Mucosa of descending colon (tissue), 3 donors: Measurements from ENCODE around the gene SLC26A6. TPM values are rescaled to one million over a fixed set of nuclear protein-coding genes. Genes with fewer than 3 reads are reported as not detected.

ENCODE experiments used
- ATAC-seq: fragments of 200-7000 bp; cut with Tn5 transposase; one replicate; pipeline ENCODE4 v1.9.1; 2020; ENCODE audit warnings: mild to moderate bottlenecking, moderate library complexity
- DNase-seq, 3 donors: peaks; one replicate each; pipeline ENCODE4 v3.0.0-alpha.2; 2020
- H3K36me3 ChIP-seq: fragments of 200-600 bp; one replicate; pipeline ENCODE4 v1.8.0; 2021; ENCODE audit warnings: low read depth, mild to moderate bottlenecking
- H3K4me1 ChIP-seq: fragments of 200-600 bp; one replicate; pipeline ENCODE4 v1.8.0; 2021; ENCODE audit warnings: low read depth, mild to moderate bottlenecking
- H3K4me3 ChIP-seq: fragments of 200-600 bp; one replicate; pipeline ENCODE4 v1.8.0; 2021; ENCODE audit warnings: mild to moderate bottlenecking
- H3K9me3 ChIP-seq: fragments of 200-600 bp; one replicate; pipeline ENCODE4 v1.8.0; 2021; ENCODE audit warnings: mild to moderate bottlenecking
- intact Hi-C, 2 donors: fragments of 100-400 bp; cut with DNase I in 1 of 2; cut with micrococcal nuclease in 1 of 2; formaldehyde crosslinking; loops; one replicate each; pipeline versions ENCODE4 v1.11.0 to v1.11.1; 2022; cut with DNase I, micrococcal nuclease
- total RNA-seq, 3 donors: library from RNA; stranded (reverse); fragmentation: NEBNext Ultra II Directional in 2 of 3; extraction: Animal tissue kit (Norgen Biotek cat#: 25700) in 2 of 3; gene quantifications; one replicate each; pipeline versions ENCODE4 v1.2.1 to v1.2.4, GENCODE V29; 2021 to 2023
- TF ChIP-seq, protein P1 (sequence below): fragments of 200-600 bp; IDR thresholded peaks from one replicate; pipeline ENCODE4 v1.8.0; 2022; ENCODE audit warnings: antibody characterized with exemption, mild to moderate bottlenecking
- donor health status: DM: no; HTN: no; CAD: no; lungs with moderate emphysema.
- donor health status: DM: no; HTN: no; CAD: no.
- donor health status: DM: no; HTN: yes; CAD: no.

The SLC26A6 gene
- total RNA-seq, 3 donors from 2014 or later = 78.6 to 161 (median 104) TPM

DNA sequence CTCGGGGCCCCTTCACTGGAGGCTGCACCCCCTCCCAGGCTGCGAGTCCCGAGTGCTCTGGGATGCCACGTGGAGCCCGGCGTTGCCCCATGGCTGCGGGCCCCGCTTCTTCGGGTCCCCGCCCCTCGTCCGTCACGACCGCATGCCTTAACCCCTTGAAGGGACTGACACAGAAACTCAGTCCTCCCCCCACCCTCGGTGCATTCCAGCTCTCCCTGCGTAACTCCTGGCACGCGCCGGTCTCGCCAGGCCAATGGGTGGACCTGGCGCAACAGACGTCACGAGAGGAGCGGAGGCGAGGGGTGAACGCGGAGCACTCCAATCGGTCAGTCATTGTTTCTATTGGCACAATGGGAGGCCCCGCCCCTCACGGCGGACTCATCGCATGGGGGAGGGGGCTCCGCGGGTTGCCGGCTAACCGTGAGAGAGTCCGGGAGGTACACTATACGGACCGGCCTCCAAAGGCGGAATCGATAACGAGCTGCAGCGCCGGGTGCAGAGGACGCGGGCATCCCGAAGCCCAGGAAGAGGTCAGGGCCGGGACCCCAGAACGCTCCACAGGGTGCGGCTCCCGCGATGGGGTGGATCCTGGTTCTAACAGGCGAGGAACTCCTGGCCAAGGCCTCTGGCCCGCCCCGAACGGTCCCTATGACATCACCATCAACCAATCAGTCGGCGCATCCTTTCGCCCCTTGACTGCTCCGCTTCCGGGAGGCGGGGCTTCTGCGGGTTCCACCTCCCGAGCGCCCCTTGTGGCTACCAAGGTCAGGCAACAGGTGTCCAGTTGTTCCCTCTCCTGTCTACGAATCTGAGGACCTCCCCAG is 28.4 kb upstream of the SLC26A6 start:
- peak; percentile 88 for ATAC-seq
- H3K4me3 ChIP-seq = peak overlapping the region; percentile 4
- H3K9me3 ChIP-seq = no peaks in the 10 kb centered on the region
- H3K4me1 ChIP-seq = peaks cover 14% of the 10 kb centered on the region
- no peaks in the 10 kb centered on the region for H3K36me3 ChIP-seq
- intact Hi-C loops = no loop called here
- TF ChIP-seq, protein P1, sequence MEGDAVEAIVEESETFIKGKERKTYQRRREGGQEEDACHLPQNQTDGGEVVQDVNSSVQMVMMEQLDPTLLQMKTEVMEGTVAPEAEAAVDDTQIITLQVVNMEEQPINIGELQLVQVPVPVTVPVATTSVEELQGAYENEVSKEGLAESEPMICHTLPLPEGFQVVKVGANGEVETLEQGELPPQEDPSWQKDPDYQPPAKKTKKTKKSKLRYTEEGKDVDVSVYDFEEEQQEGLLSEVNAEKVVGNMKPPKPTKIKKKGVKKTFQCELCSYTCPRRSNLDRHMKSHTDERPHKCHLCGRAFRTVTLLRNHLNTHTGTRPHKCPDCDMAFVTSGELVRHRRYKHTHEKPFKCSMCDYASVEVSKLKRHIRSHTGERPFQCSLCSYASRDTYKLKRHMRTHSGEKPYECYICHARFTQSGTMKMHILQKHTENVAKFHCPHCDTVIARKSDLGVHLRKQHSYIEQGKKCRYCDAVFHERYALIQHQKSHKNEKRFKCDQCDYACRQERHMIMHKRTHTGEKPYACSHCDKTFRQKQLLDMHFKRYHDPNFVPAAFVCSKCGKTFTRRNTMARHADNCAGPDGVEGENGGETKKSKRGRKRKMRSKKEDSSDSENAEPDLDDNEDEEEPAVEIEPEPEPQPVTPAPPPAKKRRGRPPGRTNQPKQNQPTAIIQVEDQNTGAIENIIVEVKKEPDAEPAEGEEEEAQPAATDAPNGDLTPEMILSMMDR = peak; percentile 72
- DNase-seq = peak; percentile 95 to 97 (median 96)

GRCh38 chr3:48662753-48663488 is 27.7 kb upstream of the SLC26A6 start, which contains the start of gene CELSR3:
Gene CELSR3 (minus strand): TSS chr3:48662886. CDS start chr3:48662634, 252 bp downstream.
- peak within 1 kb of the TSS; percentile 4 for H3K4me3 ChIP-seq
- DNase-seq = peak; percentile 73 to 85 (median 79)
- peaks cover 14% of the 10 kb centered on the region for H3K4me1 ChIP-seq
- intact Hi-C loops = no loop called here
- TF ChIP-seq, protein P1 = no peak
- ATAC-seq = peak; percentile 64
- H3K36me3 ChIP-seq = no peaks in the 10 kb centered on the region
- no peaks in the 10 kb centered on the region for H3K9me3 ChIP-seq

- ATAC-seq (no peak), DNase-seq (peak in 1 of 3 donors; percentile 47)
- TF ChIP-seq, protein P1 = no peak
- intact Hi-C loops = no loop called here
- no peaks in the 10 kb centered on the region for H3K36me3 ChIP-seq
- H3K4me1 ChIP-seq = peaks cover 14% of the 10 kb centered on the region
- no peak overlapping the region for H3K4me3 ChIP-seq
- no peaks in the 10 kb centered on the region for H3K9me3 ChIP-seq
Measured at GRCh38 chr3:48662145-48662752, 27.0 kb upstream of the SLC26A6 start.

DNA sequence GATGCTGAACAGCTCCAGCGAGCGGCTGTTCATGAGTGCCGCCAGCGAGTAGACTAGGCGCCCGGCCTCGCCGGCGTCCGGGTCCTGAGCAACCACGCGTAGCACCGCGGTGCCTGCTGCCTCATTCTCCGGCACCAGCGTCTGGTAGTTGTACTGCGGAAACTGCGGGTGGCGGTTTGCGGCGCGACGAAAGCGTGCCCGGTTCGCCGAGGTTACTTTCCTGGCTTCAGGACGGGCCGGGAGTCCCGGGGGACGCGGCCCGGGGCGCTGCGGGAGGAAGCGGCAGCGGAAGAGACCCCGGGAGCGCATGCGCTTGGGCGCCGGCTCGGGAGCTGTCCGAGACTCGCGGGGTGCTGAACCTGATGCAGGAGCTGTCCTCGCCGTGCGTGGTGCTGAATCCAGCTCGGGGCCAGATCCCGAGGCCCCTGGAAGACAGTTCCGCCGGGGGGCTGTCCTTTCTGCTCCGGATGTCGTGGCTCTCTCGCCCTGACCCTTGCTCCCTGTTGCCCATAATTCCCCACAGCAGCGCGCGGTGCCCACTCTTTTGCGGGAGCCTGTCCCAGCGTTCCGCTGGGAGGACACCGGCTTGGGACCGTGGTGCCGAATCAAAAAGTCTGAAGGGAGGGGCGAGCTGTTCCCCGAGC is 26.4 kb upstream of the SLC26A6 start:
- TF ChIP-seq, protein P1 = no peak

DNA sequence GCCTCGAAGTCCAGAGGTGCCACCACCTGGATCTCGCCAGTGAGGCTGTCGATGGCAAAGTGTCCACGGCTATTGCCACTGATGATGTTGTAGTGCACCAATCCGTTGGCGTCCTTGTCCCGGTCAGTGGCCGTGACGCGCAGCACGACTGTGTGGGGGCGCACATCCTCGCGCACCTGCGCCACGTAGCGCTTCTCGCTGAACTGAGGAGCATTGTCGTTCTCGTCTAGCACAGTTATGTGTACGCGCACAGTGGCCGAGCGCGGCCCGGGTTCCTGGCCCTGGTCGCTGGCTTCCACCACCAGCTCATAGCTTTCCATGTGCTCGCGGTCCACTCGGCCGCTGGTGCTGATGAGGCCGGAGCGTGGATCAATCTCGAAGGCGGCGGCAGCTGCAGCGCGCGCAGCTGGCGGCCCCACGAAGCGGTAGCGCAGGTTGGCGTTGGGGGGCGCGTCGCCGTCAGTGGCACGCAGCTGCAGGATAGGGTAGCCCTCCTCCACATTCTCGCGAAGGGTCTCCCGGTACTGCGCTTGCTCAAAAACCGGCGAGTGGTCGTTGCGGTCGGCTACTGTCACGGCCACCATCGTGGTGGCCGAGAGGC is 25.6 kb upstream of the SLC26A6 start:
- intact Hi-C loops = no loop called here
- Histone ChIP-seq H3K4me3 (no peak overlapping the region), H3K36me3 (no peaks in the 10 kb centered on the region), H3K4me1 (peaks cover 14% of the 10 kb centered on the region), H3K9me3 (no peaks in the 10 kb centered on the region)
- ATAC-seq (no peak), DNase-seq (no peak)
- TF ChIP-seq, protein P1 = no peak

More for the DNA sequence above, 26.4 kb upstream of the SLC26A6 start:
- H3K9me3 ChIP-seq = no peaks in the 10 kb centered on the region
- H3K4me1 ChIP-seq = peaks cover 14% of the 10 kb centered on the region
- DNase-seq = peak; percentile 72 to 81 (median 73)
- no peak overlapping the region for H3K4me3 ChIP-seq
- ATAC-seq = peak; percentile 29
- intact Hi-C loops = no loop called here
- H3K36me3 ChIP-seq = no peaks in the 10 kb centered on the region
